Activated CD4-positive, alpha-beta T cell treated with anti-CD3 and anti-CD28 coated beads for 24 hours (primary cell): ENCODE results near the gene ATG16L2.
A peak's percentile ranks its signal among the peaks of the same experiment; 100 is the strongest.
"Not testable (repeated sequence)": the region's sequence is repeated elsewhere in the genome, so short reads cannot be mapped to it uniquely, and the experiment has no call there.

Experiments used
- DNase-seq, 2 donors: peaks; one replicate each; pipeline ENCODE4 v3.0.0-alpha.2; 2020; ENCODE audit warnings: low read depth in 2 of 2

The ATG16L2 gene

DNA sequence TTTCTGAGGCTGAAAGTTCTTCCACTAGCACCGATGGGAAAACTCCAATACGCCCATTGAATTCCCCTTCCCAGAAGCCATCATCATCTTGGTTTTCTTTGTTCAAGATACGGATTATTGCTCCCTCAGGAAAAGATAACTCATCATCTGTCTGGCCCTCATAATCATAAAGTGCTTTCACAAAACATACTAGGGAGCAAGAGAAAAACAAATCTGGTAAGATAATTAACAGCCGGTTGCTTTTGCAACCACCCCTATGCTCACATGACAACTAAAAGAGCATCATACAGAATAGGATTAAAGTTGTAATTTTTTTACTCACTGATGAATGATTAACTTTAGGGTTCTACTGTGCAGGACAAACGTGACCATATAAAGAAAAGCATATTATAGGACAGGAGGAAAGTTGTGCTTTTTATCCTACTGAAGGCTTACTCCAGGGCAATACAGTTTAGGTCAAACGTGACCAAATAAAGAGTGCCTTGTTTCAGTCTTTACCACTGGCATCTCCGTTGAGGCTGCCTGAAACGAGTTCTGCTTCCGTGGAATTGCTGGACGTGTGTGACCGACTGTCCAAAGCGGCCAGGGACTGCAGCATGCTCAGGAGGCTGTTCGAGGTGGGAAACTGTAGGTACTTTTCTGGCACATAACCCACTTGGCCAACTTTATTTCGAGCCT, 28.6 kb downstream of the ATG16L2 start:
- no peak for DNase-seq

- no peak for DNase-seq
These were observed 30.1 kb downstream of the ATG16L2 start for GRCh38 chr11:72844356-72844755.

DNA sequence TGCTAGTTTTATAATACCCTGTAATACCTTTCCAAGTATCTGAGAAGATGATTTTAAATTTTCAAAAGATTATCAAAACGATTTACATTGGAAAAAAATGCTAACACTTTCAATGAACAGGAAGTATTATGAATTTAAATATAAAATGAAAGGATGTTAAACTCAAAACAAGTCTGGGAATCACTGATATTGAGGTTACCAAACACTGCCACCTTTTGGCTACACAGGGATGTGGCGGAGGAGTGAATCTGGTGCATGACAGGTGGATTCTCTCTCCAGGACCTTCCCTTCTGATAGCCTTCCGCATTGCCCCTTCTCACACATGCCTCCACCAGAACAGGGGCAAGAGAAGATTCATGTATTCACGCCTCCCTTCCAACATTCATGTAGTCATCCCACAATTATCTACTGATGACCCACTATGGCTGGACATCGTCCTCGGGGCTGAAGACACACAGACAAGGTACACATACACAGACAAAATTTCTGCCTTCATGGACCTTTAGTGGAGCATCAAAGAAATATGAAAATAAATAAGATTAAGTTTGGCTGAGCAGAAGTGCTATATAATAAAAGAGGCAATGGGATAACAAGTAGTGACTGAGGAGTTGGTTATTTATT, 34.7 kb downstream of the ATG16L2 start:
- DNase-seq, result peak in 1 of 2 donors; percentile 16

- DNase-seq, result no peak
These were observed 36.6 kb downstream of the ATG16L2 start for GRCh38 chr11:72850832-72851231.

GRCh38 chr11:72851726-72852125, 37.5 kb downstream of the ATG16L2 start:
- DNase-seq, result no peak

GRCh38 chr11:72856065-72856464, 41.9 kb downstream of the ATG16L2 start:
- DNase-seq, result no peak

DNA sequence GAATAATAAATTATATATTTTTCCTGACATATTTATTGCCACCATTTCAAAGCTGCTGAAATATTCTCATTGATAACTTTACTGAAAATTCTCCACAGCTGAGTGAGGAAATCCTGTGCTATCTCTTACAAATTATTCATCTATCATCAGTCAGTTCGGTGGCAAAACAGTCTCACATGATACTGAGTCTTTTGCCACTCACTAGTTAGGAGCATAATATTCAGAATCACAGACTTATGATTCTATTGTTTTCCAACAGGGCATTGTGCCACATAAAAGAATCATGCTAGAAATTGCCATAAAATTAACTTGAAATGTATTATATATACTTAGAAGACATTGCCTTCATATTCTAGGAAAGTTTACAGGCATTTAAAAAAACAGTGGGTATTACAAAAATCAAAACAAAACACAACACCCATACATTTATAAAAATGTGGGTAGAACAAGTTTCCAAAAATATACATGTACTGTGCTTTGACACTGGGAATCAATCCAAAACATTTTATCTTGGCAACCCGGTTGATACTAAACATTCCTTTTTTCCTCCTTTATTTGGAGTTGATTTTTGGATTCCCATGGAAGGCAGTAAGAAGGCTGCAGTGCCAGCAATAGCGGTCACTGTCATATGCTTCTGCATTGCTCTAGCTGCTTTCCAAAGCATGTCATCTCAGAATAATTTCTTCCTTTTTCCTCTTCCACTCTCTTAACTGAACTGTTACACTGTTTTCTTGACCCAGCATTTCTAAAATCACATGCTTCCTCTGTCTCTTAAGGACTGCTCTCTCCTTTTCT, 42.5 kb downstream of the ATG16L2 start:
- no peak for DNase-seq

DNA sequence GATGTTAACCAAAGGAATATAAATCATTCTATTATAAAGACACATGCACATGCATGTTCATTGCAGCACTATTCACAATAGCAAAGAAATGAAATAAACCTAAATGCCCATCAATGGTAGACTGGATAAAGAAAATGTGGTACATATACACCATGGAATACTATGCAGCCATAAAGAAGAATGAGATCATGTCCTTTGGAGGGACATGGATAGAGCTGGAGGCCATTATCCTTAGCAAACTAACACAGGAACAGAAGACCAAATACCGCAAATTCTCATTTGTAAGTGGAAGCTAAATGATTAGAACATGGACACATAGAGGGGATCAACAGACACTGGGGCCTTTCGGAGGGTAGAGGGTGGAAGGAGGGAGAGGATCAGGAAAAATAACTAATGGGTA, 44.1 kb downstream of the ATG16L2 start:
- DNase-seq, result not testable (repeated sequence)

DNA sequence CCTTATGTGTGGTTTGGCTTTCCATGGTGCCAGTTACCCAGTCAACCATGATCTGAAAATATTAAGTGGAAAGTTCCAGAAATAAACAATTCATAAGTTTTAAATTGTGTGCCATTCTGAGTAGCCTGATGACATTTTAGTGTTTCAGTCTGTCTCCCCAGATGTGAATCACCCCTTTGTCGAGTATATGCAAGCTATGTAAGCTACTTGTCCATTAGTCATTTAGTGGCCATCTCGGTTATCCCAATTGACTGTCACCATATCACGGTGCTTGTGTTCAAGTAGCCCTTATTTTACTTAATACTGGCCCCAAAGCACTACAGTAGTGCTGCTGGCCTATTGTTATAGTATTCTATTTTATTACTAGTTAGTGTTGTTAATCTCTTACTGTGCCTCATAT, 44.9 kb downstream of the ATG16L2 start:
- no peak for DNase-seq

GRCh38 chr11:72860010-72860409, 45.8 kb downstream of the ATG16L2 start:
- DNase-seq, result no peak

DNA sequence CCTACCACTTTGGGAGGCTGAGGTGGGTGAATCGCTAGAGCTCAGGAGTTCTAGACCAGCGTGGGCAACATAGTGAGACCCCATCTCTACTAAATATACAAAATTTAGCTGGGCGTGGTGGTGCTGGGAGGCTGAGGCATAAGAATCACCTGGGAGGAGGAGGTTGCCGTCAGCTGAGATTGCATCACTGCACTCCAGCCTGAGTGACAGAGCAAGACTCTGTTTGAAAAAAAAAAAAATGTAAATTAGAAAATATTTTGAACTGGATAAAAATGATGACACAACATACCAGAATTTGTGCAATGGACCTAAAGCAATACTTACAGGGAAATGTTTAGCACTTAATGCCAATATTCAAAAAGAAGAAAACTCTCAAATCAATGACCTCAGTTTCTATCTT, 46.4 kb downstream of the ATG16L2 start:
- DNase-seq, result no peak

DNA sequence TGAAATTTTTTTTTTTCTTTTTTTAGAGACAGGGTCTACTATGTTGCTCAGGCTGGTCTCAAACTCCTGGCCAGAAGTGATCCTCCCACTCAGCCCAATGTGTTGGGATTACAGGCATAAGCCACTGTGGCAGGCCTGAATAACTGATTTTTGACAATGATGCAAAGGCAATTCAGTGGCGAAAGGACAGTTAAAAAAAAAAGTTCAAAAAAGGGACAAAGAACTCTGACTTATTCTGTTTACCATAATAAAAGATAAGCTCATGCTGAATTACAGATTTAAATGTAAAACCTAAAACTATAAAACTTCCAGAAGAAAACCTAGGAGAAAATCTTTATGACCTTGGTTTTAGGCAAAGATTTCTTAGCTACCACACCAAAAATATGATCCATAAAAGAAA, 48.9 kb downstream of the ATG16L2 start:
- DNase-seq, result no peak

- DNase-seq, result no peak
These were observed 49.7 kb downstream of the ATG16L2 start for GRCh38 chr11:72863916-72864315.

DNA sequence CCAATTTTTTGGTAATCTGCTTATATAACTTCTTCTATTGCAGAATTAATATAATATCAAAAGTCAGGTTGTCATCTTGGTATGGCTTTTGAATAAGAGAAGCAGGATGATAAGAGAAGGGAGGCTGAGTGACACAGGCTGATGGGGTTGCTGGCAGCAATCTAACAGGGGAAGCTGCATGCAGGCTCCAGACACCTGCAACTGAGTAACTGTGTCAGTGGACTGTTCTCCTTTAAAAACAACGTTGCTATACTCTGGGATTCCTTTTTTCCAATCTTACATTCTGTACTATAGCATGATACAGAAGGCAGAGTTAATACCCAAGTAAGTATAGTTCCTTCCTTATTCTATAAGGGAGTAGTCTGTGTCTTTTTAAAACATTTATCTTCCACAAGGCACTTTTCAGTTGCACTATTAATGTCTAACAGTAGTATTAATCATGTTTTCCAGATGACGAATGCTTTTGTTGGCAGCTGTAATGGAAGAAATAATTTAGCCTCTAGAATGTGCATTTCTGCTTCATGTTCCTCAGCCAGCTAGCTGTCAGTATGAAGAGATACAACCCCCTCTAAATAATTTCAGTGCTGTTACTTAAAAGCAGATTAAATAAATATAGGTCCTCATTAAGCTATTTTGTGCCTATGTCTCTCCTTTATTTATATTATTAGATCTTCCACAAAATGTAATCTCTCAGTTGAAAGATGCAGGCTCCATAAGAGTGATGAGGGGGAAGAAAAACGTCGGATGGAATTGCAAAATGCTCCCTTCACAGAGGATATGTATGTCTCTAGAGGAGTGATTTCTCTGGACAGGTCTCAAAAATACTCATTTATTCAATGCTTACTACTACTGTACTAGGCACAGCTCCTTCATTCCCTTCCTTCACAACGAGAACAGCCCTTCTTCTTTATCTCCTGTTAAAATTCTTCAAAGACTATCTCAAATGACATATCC, 50.8 kb downstream of the ATG16L2 start:
- DNase-seq, result no peak

- DNase-seq, result no peak
These were observed 53.8 kb downstream of the ATG16L2 start for GRCh38 chr11:72867970-72868369.

GRCh38 chr11:72869831-72870230, 55.6 kb downstream of the ATG16L2 start:
- no peak for DNase-seq

GRCh38 chr11:72871119-72871518, 56.9 kb downstream of the ATG16L2 start:
- no peak for DNase-seq

- DNase-seq, result no peak
These were observed 57.8 kb downstream of the ATG16L2 start for GRCh38 chr11:72872012-72872411.

DNA sequence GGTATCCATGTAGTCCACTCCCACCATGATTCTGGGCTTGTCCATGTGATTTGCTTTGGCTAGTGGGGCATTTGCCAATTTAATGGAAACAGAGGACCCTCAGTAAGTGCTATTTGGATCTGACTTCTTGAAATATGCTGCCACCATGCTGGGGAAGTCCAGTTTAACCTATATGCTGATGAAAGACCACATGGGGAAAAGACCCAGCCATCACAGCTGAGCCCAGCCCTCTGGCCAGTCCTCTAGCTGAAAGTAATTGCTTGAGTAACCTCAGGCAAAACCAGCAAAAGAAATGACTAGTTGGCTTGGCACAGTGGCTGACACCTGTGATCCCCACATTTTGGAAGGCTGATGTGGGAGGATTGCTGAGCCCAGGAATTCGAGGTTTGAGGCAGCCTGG, 61.5 kb downstream of the ATG16L2 start:
- no peak for DNase-seq

- no peak for DNase-seq
These were observed 61.9 kb downstream of the ATG16L2 start for GRCh38 chr11:72876147-72876546.
